Smooth muscle cell (in vitro differentiated cells): ENCODE results near the gene ATXN1. TPM values are rescaled to one million over a fixed set of nuclear protein-coding genes. Genes with fewer than 3 reads are reported as not detected.

Experiments used
- DNase-seq: peaks from one replicate; lab custom pipeline; 2025; ENCODE audit not compliant: unreplicated experiment; lab: John Stamatoyannopoulos, UW
- H2AFZ ChIP-seq: fragments of 200-600 bp; sonication (generic); 2 replicates; pipeline ENCODE4 v1.6.0; 2016; ENCODE audit warnings: antibody characterized with exemption, low read depth, mild to moderate bottlenecking
- H3F3A ChIP-seq: fragments of 200-600 bp; sonication (generic); 2 replicates; pipeline ENCODE4 v1.6.0; 2017; ENCODE audit warnings: antibody characterized with exemption, low read depth
- H3K27ac ChIP-seq: fragments of 200-600 bp; sonication (generic); 2 replicates; pipeline ENCODE4 v1.5.1; 2016; ENCODE audit warnings: low read depth, mild to moderate bottlenecking
- H3K27me3 ChIP-seq: fragments of 200-600 bp; sonication (generic); 2 replicates; pipeline ENCODE4 v1.6.1; 2016; ENCODE audit warnings: low read depth, mild to moderate bottlenecking
- H3K36me3 ChIP-seq: fragments of 200-600 bp; sonication (generic); 2 replicates; pipeline ENCODE4 v1.5.1; 2016; ENCODE audit warnings: low read depth
- H3K4me1 ChIP-seq: fragments of 200-600 bp; sonication (generic); 2 replicates; pipeline ENCODE4 v1.5.1; 2016; ENCODE audit warnings: low read depth
- H3K4me2 ChIP-seq: fragments of 200-600 bp; sonication (generic); 2 replicates; pipeline ENCODE4 v1.6.0; 2016; ENCODE audit warnings: mild to moderate bottlenecking
- H3K4me3 ChIP-seq: fragments of 200-600 bp; sonication (generic); 2 replicates; pipeline ENCODE4 v1.5.1; 2016; ENCODE audit warnings: mild to moderate bottlenecking
- H3K79me2 ChIP-seq: fragments of 200-600 bp; sonication (generic); 2 replicates; pipeline ENCODE4 v1.6.0; 2016; ENCODE audit warnings: low read depth, mild to moderate bottlenecking
- H3K9ac ChIP-seq: fragments of 200-600 bp; sonication (generic); 2 replicates; pipeline ENCODE4 v1.6.0; 2016; ENCODE audit warnings: low read depth
- H3K9me3 ChIP-seq: fragments of 200-600 bp; sonication (generic); replicated peaks from 2 replicates; pipeline ENCODE4 v1.5.1; 2016; ENCODE audit warnings: low read depth
- H4K20me1 ChIP-seq: fragments of 200-600 bp; sonication (generic); 2 replicates; pipeline ENCODE4 v1.6.0; 2016; ENCODE audit warnings: low read depth
- WGBS: methylation state at CpG from one replicate; pipeline ENCODE4 v1.1.7; 2016; ENCODE audit warnings: low lambda C conversion rate; 5-methylcytosine and 5-hydroxymethylcytosine counted together
- polyA plus RNA-seq: library from polyadenylated mRNA; unstranded; fragments of >200 nt; fragmentation: Nextera tagmentation; extraction: Ambion mirVana; gene quantifications from 2 replicates; pipeline ENCODE4 v1.2.1, GENCODE V29; 2016
- total RNA-seq: library from RNA; depleted of rRNA; stranded (reverse); fragments of >200 nt; gene quantifications from 2 replicates; pipeline ENCODE4 v1.2.3, GENCODE V29; 2014
- TF ChIP-seq, protein P1 (sequence below): fragments of 200-600 bp; sonication (generic); IDR thresholded peaks from 2 replicates; pipeline ENCODE4 v1.5.1; 2017; ENCODE audit warnings: borderline replicate concordance, mild to moderate bottlenecking, antibody characterized with exemption; ENCODE audit not compliant: insufficient read depth, poor library complexity, severe bottlenecking

Gene ATXN1
- total and polyA plus RNA-seq, 2 experiments from 2014 or later = 17.9 to 40.6 TPM

DNA sequence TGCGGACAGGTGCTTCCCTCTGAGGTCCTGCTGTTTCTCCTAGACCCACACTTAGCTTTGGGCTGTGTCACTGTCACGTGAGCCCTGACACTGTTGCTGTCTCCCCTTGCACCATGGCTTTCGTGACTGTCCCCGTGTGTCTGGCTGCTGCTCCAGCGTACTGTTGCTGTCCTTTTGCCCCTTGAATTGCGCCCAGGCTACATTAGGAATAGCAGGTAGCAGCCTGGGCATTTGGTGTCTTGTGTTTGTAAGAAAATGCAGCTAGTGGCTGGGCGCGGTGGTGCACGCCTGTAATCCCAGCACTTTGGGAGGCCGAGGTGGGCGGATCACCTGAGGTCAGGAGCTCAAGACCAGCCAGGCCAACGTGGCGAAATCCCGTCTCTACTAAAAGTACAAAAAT, 476.8 kb downstream of the ATXN1 start:
- Histone ChIP-seq H3K9ac (no peak overlapping the region), H3K4me2 (no peak overlapping the region), H3K4me1 (no peaks in the 10 kb centered on the region), H3K4me3 (no peak overlapping the region), H3F3A (no peaks in the 10 kb centered on the region), H3K27ac (no peak overlapping the region), H3K36me3 (no peaks in the 10 kb centered on the region), H3K9me3 (no peaks in the 10 kb centered on the region), H3K27me3 (no peaks in the 10 kb centered on the region), H3K79me2 (no peaks in the 10 kb centered on the region), H2AFZ (no peak overlapping the region), H4K20me1 (no peaks in the 10 kb centered on the region)
- TF ChIP-seq, protein P1, sequence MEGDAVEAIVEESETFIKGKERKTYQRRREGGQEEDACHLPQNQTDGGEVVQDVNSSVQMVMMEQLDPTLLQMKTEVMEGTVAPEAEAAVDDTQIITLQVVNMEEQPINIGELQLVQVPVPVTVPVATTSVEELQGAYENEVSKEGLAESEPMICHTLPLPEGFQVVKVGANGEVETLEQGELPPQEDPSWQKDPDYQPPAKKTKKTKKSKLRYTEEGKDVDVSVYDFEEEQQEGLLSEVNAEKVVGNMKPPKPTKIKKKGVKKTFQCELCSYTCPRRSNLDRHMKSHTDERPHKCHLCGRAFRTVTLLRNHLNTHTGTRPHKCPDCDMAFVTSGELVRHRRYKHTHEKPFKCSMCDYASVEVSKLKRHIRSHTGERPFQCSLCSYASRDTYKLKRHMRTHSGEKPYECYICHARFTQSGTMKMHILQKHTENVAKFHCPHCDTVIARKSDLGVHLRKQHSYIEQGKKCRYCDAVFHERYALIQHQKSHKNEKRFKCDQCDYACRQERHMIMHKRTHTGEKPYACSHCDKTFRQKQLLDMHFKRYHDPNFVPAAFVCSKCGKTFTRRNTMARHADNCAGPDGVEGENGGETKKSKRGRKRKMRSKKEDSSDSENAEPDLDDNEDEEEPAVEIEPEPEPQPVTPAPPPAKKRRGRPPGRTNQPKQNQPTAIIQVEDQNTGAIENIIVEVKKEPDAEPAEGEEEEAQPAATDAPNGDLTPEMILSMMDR = no peak
- WGBS = 95% methylated on average over 14 of the region's 14 CpGs
- no peak for DNase-seq

DNA sequence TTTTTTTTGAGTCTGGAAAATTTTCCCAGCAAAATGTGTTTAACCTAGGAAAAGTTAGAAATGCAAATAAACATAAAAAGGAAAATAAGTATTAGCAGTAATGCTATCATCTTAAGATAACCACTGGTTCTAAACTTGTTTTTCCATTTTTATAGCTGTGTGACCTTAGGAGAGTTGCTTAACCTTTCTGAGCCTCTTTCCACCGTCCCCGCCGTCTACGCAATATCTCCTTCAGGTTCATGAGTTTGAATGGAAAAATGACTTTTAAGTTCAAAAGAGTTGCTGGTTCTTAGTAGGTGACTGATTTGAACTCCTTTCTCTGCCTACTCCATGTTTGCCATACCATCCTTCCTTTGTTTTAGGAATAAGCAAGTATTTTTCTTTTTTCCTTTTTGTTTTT, 478.9 kb downstream of the ATXN1 start:
- H3K27ac ChIP-seq = no peak overlapping the region
- H3F3A ChIP-seq = no peaks in the 10 kb centered on the region
- H2AFZ ChIP-seq = no peak overlapping the region
- H3K27me3 ChIP-seq = no peaks in the 10 kb centered on the region
- H3K4me1 ChIP-seq = peaks cover 9% of the 10 kb centered on the region
- no peak for DNase-seq
- no peaks in the 10 kb centered on the region for H4K20me1 ChIP-seq
- H3K36me3 ChIP-seq = no peaks in the 10 kb centered on the region
- WGBS = 98% methylated on average over 4 of the region's 4 CpGs
- H3K4me2 ChIP-seq = no peak overlapping the region
- H3K9me3 ChIP-seq = no peaks in the 10 kb centered on the region
- TF ChIP-seq, protein P1 = no peak
- no peak overlapping the region for H3K4me3 ChIP-seq
- H3K79me2 ChIP-seq = no peaks in the 10 kb centered on the region
- no peak overlapping the region for H3K9ac ChIP-seq

DNA sequence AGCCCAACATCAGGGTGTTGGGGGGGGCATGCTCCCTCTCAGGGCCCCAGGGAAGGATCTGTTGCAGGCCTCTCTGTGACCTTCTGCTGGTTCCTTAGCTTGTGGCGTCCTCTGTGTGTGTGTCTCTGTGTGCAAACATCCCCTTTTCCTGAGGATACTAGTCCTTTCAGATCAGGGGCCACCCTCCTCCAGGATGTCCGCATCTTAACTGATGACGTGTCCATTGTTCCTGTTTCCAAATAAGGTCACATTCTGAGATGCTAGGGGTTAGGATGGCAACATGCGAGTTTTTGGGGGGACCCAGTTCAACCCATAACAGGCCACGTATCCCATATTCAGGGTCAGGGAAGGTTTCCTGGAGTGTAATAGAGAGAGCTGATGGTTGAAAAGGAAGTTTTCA, 482.0 kb downstream of the ATXN1 start:
- peaks cover 12% of the 10 kb centered on the region for H3K4me1 ChIP-seq
- H3K4me2 ChIP-seq = no peak overlapping the region
- H3K27ac ChIP-seq = no peak overlapping the region

DNA sequence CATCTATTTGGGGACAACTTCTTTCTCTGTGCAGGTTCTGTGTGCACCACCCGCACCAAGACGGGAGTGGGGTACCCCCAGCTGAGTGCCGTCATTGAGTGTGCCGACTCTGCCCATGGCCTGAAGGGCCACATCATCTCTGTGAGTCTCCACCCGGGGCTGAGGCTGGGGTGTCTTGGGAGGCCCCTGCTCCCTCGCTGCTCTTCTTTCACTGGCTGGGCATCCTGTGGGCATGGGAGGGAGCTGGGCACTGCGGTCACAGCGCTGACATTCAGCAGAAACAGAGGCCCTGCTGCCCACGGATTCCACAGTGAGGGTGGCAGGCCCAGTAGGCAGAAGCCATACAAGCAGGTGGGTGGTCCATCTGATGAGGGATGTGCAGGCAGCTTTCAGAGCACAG, 482.5 kb downstream of the ATXN1 start:
- H3K9ac ChIP-seq = no peak overlapping the region
- H3K4me3 ChIP-seq = no peak overlapping the region
- H3K36me3 ChIP-seq = no peaks in the 10 kb centered on the region
- no peaks in the 10 kb centered on the region for H3F3A ChIP-seq
- no peak overlapping the region for H3K4me2 ChIP-seq
- H4K20me1 ChIP-seq = no peaks in the 10 kb centered on the region
- WGBS = 95% methylated on average over 9 of the region's 9 CpGs
- no peaks in the 10 kb centered on the region for H3K27me3 ChIP-seq
- H2AFZ ChIP-seq = no peak overlapping the region
- no peak for DNase-seq
- no peak overlapping the region for H3K27ac ChIP-seq
- no peaks in the 10 kb centered on the region for H3K79me2 ChIP-seq
- H3K4me1 ChIP-seq = peaks cover 12% of the 10 kb centered on the region
- TF ChIP-seq, protein P1 = no peak
- no peaks in the 10 kb centered on the region for H3K9me3 ChIP-seq

More for the DNA sequence above, 482.0 kb downstream of the ATXN1 start:
- no peaks in the 10 kb centered on the region for H3K9me3 ChIP-seq
- H3K79me2 ChIP-seq = no peaks in the 10 kb centered on the region
- TF ChIP-seq, protein P1 = no peak
- no peak overlapping the region for H3K4me3 ChIP-seq
- WGBS = 96% methylated on average over 5 of the region's 5 CpGs
- no peaks in the 10 kb centered on the region for H4K20me1 ChIP-seq
- no peaks in the 10 kb centered on the region for H3K27me3 ChIP-seq
- no peaks in the 10 kb centered on the region for H3K36me3 ChIP-seq
- no peak overlapping the region for H2AFZ ChIP-seq
- no peak for DNase-seq
- H3K9ac ChIP-seq = no peak overlapping the region
- no peaks in the 10 kb centered on the region for H3F3A ChIP-seq
